Uterine smooth muscle cell (primary cell): ENCODE measurements around the gene RASA4. TPM values are rescaled to one million over a fixed set of nuclear protein-coding genes. Genes with fewer than 3 reads are reported as not detected.

Source experiments
- total RNA-seq: library from RNA; depleted of rRNA; stranded (reverse); fragments of >200 nt; gene quantifications from 2 replicates; pipeline ENCODE4 v1.2.3, GENCODE V29; 2014

The RASA4 gene
- 2.7 and 5.9 TPM in 2 replicates for total RNA-seq

DNA sequence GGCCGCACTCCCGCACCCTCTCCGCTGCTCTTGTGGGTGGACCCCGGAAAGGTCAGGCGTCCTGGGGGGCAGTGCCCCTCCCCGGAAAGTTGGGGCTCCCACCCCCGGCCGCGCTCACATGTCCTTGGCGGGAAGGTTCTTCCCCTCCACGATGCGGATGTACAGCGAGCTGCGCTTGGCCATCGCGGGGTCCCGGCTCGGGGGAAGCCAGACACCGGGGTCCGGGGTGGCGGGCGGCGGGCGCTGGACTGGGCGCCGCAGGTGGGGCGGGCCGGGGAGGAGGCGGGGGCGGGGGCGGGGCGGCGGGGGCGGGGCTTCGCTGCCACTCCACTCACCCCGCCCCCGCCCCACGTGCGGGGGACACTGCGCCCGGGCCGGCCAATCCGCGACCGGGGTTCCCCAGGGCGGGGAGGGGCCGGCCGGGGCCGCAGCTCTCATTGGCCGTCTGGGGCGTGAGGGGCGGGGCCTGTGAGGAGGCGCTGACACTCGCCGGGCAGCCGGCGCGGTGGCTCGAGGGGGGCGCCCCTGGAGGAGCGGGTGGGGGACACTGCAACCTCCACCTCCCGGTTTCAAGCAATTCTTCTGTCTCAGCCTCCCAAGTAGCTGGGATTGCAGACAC, at the start of gene RASA4:
Gene RASA4, minus strand, starts transcription at position 250 of the 619 bp plus-strand sequence. Its CDS starts 67 bp downstream, at position 183.

GRCh38 chr7:102649924-102650323, 33.4 kb upstream of the RASA4 start, which contains the start of gene SPDYE2B:
Gene SPDYE2B (plus strand): TSS chr7:102650319. CDS start chr7:102652349, 2,030 bp downstream.

DNA sequence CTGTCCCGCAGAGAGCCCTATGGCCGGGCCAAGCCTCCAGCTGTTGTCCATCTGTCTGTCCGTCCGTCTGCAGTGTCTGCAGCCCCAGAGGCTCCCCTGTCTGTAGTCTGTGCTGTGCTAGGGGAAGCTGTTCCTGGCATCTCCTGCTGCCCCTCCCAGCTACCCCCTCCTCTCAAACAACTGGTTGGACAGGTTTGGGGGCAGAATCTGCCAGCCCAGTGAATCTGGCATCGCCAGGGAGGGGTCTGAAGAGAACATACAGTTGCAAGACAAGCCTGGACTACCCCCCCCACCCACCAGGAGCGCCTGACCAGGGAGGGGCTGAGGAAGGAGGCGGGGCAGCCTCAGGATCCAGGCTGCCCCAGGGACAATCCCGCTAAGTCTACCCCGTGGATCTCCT, 26.1 kb upstream of the RASA4 start, which contains the start of gene UPK3BL1:
Gene UPK3BL1, minus strand, starts transcription at position 101 of the 400 bp plus-strand sequence. Its CDS starts 50 bp downstream, at position 51.

DNA sequence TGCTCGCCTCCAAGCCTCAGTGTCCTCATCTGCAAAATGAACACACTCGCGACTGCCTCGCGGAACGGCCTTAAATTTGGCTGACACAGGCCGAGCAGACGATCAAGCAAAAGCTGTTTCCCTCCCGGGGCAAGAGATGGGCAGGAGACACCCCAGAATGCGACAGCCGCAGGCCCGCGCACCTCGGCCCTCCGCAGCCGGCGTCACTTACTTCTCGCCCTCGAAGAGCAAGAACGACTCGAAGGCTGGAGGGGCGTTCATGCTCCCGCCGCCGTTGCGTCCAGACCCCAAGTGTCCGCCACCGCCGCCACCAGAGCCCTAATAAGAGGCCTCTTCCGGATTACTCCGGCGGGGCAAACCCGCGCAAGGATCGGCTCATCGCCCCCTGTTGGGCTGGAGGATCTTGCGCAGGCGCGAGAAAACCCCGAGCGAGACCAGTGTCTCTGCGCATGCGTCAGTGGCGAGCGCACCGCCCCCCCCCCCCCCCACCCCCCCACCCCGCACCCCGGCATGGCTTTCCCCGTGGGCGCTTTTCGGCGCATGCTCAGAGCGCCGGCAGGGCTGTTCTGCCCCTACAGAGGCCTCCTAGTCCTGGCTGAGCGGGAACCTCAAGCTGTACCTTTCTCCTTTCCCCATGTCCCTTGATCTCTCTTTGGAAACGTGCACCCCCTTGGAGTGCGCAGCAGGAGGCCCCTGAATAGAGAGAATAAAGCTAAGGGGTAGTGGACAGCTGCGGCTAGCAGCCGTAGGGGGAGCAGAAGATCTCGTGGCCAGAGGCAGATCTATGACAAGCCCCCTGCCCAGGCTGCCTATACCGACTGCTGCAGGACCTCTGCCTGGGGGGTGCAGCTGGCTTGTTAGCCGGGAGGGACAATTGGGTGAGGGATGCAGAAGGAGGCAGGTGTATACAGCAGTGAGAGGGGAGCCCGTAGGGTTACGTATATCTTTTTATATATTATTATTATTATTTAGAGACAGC, 44.0 kb downstream of the RASA4 start, which contains the start of gene POLR2J3:
Gene POLR2J3, minus strand, starts transcription at position 323 of the 979 bp plus-strand sequence. Its CDS starts 62 bp downstream, at position 261.

DNA sequence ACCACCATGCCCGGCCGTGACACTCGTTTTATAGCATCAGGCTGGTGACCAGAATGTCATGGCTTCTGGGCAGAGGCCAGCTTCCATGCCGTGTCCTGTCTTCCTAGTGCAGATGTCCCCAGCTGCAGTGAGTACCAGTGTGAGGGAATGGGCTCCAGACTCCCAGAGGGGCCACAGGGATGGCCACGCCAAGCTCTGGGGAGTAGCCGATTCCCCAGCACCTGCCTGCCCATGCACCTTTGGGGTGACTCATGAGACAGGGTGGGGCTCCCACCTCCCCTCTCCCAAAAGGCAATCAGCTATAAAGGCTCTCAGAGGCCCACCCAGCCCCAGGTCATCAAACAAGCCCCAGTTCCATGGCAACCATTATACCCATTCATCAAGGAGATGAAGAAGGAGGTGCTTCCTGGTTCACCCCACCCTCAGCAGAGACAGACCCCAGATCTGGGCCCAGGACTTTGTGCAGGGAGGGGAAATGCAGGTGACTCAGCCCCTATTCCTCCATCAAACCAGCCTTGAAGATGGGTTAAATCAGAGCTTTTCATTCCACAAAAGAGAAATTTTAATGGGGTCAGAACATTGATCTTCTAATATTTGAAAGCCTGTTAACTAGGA, 65.6 kb downstream of the RASA4 start, which contains the start of gene SPDYE2:
Gene SPDYE2, plus strand, starts transcription at position 419 of the 615 bp plus-strand sequence. CDS start 2,030 bp downstream, outside the sequence.

GRCh38 chr7:102543596-102543995, 73.0 kb downstream of the RASA4 start, which contains the start of gene UPK3BL2:
Gene UPK3BL2 (minus strand): TSS chr7:102543696. CDS start chr7:102543636, 60 bp downstream.

Other genes with a start within 250 kb of the RASA4 start
- 18.3 and 20.5 TPM in 2 replicates for gene PRKRIP1, start 220.4 kb downstream of the RASA4 start, total RNA-seq
- gene ORAI2, start 183.2 kb downstream of the RASA4 start, total RNA-seq: 68.0 and 73.5 TPM in 2 replicates
- gene ALKBH4, start 151.9 kb downstream of the RASA4 start, total RNA-seq: 12.7 and 17.6 TPM in 2 replicates
- 30.6 and 35.4 TPM in 2 replicates for gene LRWD1, start 151.8 kb downstream of the RASA4 start, total RNA-seq
- gene POLR2J, start 137.8 kb downstream of the RASA4 start, total RNA-seq: 19.0 and 21.7 TPM in 2 replicates
- 0.89 and 5.9 TPM in 2 replicates for gene RASA4B, start 99.0 kb downstream of the RASA4 start, total RNA-seq
- 0.44 and 0.87 TPM in 2 replicates for gene UPK3BL2, start 73.1 kb downstream of the RASA4 start, total RNA-seq
- not detected in 2 replicates for gene SPDYE2, start 65.5 kb downstream of the RASA4 start, total RNA-seq
- 20.4 and 21.9 TPM in 2 replicates for gene POLR2J3, start 44.2 kb downstream of the RASA4 start, total RNA-seq
- 3.9 and 9.4 TPM in 2 replicates for gene UPK3BL1, start 26.0 kb upstream of the RASA4 start, total RNA-seq
- gene SPDYE2B, start 33.6 kb upstream of the RASA4 start, total RNA-seq: not detected in 2 replicates
- gene POLR2J2, start 54.9 kb upstream of the RASA4 start, total RNA-seq: 3.2 and 3.3 TPM in 2 replicates
- gene FAM185A, start 132.2 kb upstream of the RASA4 start, total RNA-seq: 11.6 and 13.2 TPM in 2 replicates